Upper lobe of right lung (tissue), 1 donor: ENCODE data around the gene NDUFV3. TPM values are rescaled to one million over a fixed set of nuclear protein-coding genes. Genes with fewer than 3 reads are reported as not detected.

Experiments
- ATAC-seq: fragments of 200-7000 bp; cut with Tn5 transposase; one replicate; pipeline ENCODE4 v1.9.1; 2020; ENCODE audit warnings: mild to moderate bottlenecking, moderate library complexity
- DNase-seq: peaks from one replicate; pipeline ENCODE4 v3.0.0-alpha.2; 2020
- H3K27ac ChIP-seq: fragments of 200-600 bp; one replicate; pipeline ENCODE4 v1.8.0; 2022
- H3K27me3 ChIP-seq: fragments of 200-600 bp; one replicate; pipeline ENCODE4 v1.8.0; 2022; ENCODE audit warnings: mild to moderate bottlenecking
- H3K36me3 ChIP-seq: fragments of 200-600 bp; one replicate; pipeline ENCODE4 v1.8.0; 2022
- H3K4me1 ChIP-seq: fragments of 200-600 bp; one replicate; pipeline ENCODE4 v1.8.0; 2022
- H3K4me3 ChIP-seq: fragments of 200-600 bp; one replicate; pipeline ENCODE4 v1.8.0; 2022; ENCODE audit warnings: mild to moderate bottlenecking
- H3K9me3 ChIP-seq: fragments of 200-600 bp; one replicate; pipeline ENCODE4 v1.8.0; 2022
- intact Hi-C: fragments of 100-400 bp; cut with DNase I; formaldehyde crosslinking; loops from one replicate; pipeline ENCODE4 v1.11.0; 2022
- microRNA-seq: library from miRNA; unstranded; fragments of <30 nt; microRNA quantifications from one replicate; pipeline ENCODE4 v1.2.0, GENCODE V29; 2020; ENCODE audit warnings: borderline microRNAs expressed
- total RNA-seq: library from RNA; stranded (reverse); fragmentation: NEBNext Ultra II Directional; extraction: Animal tissue kit (Norgen Biotek cat#: 25700); gene quantifications from one replicate; pipeline ENCODE4 v1.2.1, GENCODE V29; 2021
- TF ChIP-seq, protein P1 (sequence below): fragments of 200-600 bp; IDR thresholded peaks from one replicate; pipeline ENCODE4 v1.8.0; 2022; ENCODE audit warnings: antibody characterized with exemption
- donor health status: DM: no; HTN: yes; CAD: no; lungs with severe emphysema.

Gene NDUFV3
- total RNA-seq, 1 donor from 2014 or later: 38.5 TPM

- Histone ChIP-seq H3K27me3 (no peaks in the 10 kb centered on the region), H3K9me3 (no peaks in the 10 kb centered on the region), H3K4me1 (no peaks in the 10 kb centered on the region), H3K27ac (no peak overlapping the region), H3K4me3 (no peak overlapping the region), H3K36me3 (no peaks in the 10 kb centered on the region)
- DNase-seq: no peak
- intact Hi-C loops: no loop called here
- TF ChIP-seq, protein P1, sequence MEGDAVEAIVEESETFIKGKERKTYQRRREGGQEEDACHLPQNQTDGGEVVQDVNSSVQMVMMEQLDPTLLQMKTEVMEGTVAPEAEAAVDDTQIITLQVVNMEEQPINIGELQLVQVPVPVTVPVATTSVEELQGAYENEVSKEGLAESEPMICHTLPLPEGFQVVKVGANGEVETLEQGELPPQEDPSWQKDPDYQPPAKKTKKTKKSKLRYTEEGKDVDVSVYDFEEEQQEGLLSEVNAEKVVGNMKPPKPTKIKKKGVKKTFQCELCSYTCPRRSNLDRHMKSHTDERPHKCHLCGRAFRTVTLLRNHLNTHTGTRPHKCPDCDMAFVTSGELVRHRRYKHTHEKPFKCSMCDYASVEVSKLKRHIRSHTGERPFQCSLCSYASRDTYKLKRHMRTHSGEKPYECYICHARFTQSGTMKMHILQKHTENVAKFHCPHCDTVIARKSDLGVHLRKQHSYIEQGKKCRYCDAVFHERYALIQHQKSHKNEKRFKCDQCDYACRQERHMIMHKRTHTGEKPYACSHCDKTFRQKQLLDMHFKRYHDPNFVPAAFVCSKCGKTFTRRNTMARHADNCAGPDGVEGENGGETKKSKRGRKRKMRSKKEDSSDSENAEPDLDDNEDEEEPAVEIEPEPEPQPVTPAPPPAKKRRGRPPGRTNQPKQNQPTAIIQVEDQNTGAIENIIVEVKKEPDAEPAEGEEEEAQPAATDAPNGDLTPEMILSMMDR: no peak
- no peak for ATAC-seq
Observed at GRCh38 chr21:42959728-42960127, 66.6 kb downstream of the NDUFV3 start.

- H3K27me3 ChIP-seq: no peaks in the 10 kb centered on the region
- ATAC-seq: no peak
- H3K9me3 ChIP-seq: no peaks in the 10 kb centered on the region
- intact Hi-C loops: no loop called here
- H3K4me1 ChIP-seq: no peaks in the 10 kb centered on the region
- DNase-seq: no peak
- no peak overlapping the region for H3K27ac ChIP-seq
- TF ChIP-seq, protein P1: no peak
- H3K4me3 ChIP-seq: no peak overlapping the region
- no peaks in the 10 kb centered on the region for H3K36me3 ChIP-seq
Observed at GRCh38 chr21:42962380-42963007, 69.4 kb downstream of the NDUFV3 start.

Small RNAs within 50 kb of the gene (microRNA-seq; reads per million reads assigned to microRNA genes)
- gene MIR5692B: not detected

Other genes starting within 250 kb of the NDUFV3 start
- gene PDE9A, start 239.7 kb upstream of the NDUFV3 start, total RNA-seq: 15.3 TPM
- 18.4 TPM for gene WDR4, start 13.8 kb upstream of the NDUFV3 start, total RNA-seq
- not detected for gene ERVH48-1, start 32.3 kb downstream of the NDUFV3 start, total RNA-seq
- 14.9 TPM for gene PKNOX1, start 81.3 kb downstream of the NDUFV3 start, total RNA-seq
- gene CBS, start 182.5 kb downstream of the NDUFV3 start, total RNA-seq: 69.0 TPM
- 34.9 TPM for gene U2AF1, start 214.3 kb downstream of the NDUFV3 start, total RNA-seq